HepG2 (cell line): Measurements from ENCODE around the gene RASL10A. TPM values are rescaled to one million over a fixed set of nuclear protein-coding genes. Genes with fewer than 3 reads are reported as not detected.

ENCODE experiments used
- JARID2 ChIP-seq: sonication (generic); formaldehyde crosslinking; IDR thresholded peaks from 2 replicates; pipeline ENCODE4 v1.8.1; 2023; ENCODE audit warnings: missing genetic modification reagents, inconsistent platforms; ENCODE audit not compliant: insufficient replicate concordance
- NFATC3 ChIP-seq: sonication (generic); formaldehyde crosslinking; IDR thresholded peaks from 2 replicates; pipeline ENCODE4 v1.5.1; 2020; ENCODE audit warnings: mild to moderate bottlenecking, missing genetic modification reagents
- NONO ChIP-seq, 2 experiments: fragments of 450-650 bp in 1 of 2; sonication (generic) in 1 of 2; formaldehyde crosslinking in 1 of 2; IDR thresholded peaks in 1 of 2; conservative IDR thresholded peaks in 1 of 2; 2 replicates each; pipeline versions ENCODE4 v1.6.1 to v1.8.0; 2017 to 2022; ENCODE audit warnings: mild to moderate bottlenecking in 1 of 2, missing genetic modification reagents in 1 of 2, moderate library complexity in 1 of 2
- SMARCC2 ChIP-seq: fragments of 450-650 bp; IDR thresholded peaks from 2 replicates; pipeline ENCODE4 v1.6.1; 2017; ENCODE audit warnings: antibody characterized with exemption, mild to moderate bottlenecking
- SUZ12 ChIP-seq: fragments of 150-350 bp; IDR thresholded peaks from 2 replicates; pipeline ENCODE4 v1.6.1; 2014; ENCODE audit warnings: low read depth, low read length
- U2AF2 ChIP-seq: fragments of 200-400 bp; formaldehyde crosslinking; IDR thresholded peaks from 2 replicates; pipeline ENCODE4 v1.6.1; 2017; ENCODE audit warnings: low read depth, mild to moderate bottlenecking, low read length
- ZNF282 ChIP-seq: fragments of 450-650 bp; IDR thresholded peaks from 2 replicates; pipeline ENCODE4 v1.6.1; 2018; ENCODE audit not compliant: partially characterized antibody
- polyA plus RNA-seq, 8 experiments: library from polyadenylated mRNA; depleted of rRNA in 3 of 8; stranded (reverse) in 7 of 8; unstranded in 1 of 8; fragments of >200 nt; fragmentation: Illumina TruSeq in 4 of 8; extraction: Trizol in 4 of 8; gene quantifications; 2 replicates each; pipeline versions ENCODE4 v1.2.1 to v1.2.3, GENCODE V29; 2011 to 2016; ENCODE audit warnings: low read depth in 4 of 8, missing spikeins in 1 of 8, mixed read lengths in 1 of 8; ENCODE audit not compliant: insufficient read depth in 1 of 8
- total RNA-seq, 5 experiments: library from RNA; depleted of rRNA; stranded (reverse); fragments of >200 nt; fragmentation: Illumina TruSeq; extraction: Trizol; gene quantifications; 2 replicates each; pipeline ENCODE4 v1.2.3, GENCODE V29; 2016; ENCODE audit warnings: low read depth in 1 of 5
- TF ChIP-seq, protein P1 (sequence below): sonication (generic); formaldehyde crosslinking; IDR thresholded peaks from 2 replicates; pipeline ENCODE4 v1.4.0; 2020; ENCODE audit warnings: mild to moderate bottlenecking, missing genetic modification reagents
- TF ChIP-seq, protein P2 (sequence below): sonication (generic); formaldehyde crosslinking; IDR thresholded peaks from 2 replicates; pipeline ENCODE4 v1.4.0; 2020; ENCODE audit warnings: missing genetic modification reagents
- TF ChIP-seq, protein P3 (sequence below): IDR thresholded peaks from 2 replicates; pipeline ENCODE4 v1.6.1; 2018; ENCODE audit warnings: missing genetic modification reagents, mild to moderate bottlenecking, missing compliant biosample characterization

RASL10A gene
- total and polyA plus RNA-seq, 2 of the 13 experiments (the other 11 are each of a cell fraction or from before 2014, with no cell fraction given): 0.05 to 0.22 TPM

DNA sequence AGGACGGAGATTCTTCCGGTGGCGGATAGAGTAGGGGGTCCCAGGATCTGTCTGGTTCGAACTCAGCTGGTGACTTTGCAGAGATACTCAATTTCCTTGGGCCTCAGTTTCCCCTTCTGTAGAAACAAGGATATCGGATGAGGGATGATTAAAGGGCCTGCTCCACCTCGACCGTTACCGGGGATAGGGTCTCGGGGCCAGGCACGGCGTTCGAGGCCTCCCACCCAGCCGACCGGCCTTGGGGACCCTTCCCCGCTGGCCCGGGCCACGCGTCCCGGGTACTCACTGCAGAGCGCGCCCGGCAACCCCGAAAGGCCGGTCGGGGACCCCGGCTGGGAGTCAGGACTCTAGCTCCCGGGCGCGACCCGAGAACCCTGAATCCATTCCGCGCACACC, 48.0 kb downstream of the RASL10A start (continued):
- TF ChIP-seq U2AF2 (no peak), SUZ12 (no peak), NONO (IDR thresholded peaks at IDR 0.05) (no peak), NONO (CRISPR knock-in tag; conservative IDR thresholded peaks at IDR 0.05) (no peak), SMARCC2 (no peak), ZNF282 (no peak), JARID2 (peak; percentile 22), NFATC3 (no peak)
- TF ChIP-seq, protein P1, sequence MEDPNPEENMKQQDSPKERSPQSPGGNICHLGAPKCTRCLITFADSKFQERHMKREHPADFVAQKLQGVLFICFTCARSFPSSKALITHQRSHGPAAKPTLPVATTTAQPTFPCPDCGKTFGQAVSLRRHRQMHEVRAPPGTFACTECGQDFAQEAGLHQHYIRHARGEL: 0 out of 2 replicates have a peak, but pooled peaks have one; percentile 26
- TF ChIP-seq, protein P2, sequence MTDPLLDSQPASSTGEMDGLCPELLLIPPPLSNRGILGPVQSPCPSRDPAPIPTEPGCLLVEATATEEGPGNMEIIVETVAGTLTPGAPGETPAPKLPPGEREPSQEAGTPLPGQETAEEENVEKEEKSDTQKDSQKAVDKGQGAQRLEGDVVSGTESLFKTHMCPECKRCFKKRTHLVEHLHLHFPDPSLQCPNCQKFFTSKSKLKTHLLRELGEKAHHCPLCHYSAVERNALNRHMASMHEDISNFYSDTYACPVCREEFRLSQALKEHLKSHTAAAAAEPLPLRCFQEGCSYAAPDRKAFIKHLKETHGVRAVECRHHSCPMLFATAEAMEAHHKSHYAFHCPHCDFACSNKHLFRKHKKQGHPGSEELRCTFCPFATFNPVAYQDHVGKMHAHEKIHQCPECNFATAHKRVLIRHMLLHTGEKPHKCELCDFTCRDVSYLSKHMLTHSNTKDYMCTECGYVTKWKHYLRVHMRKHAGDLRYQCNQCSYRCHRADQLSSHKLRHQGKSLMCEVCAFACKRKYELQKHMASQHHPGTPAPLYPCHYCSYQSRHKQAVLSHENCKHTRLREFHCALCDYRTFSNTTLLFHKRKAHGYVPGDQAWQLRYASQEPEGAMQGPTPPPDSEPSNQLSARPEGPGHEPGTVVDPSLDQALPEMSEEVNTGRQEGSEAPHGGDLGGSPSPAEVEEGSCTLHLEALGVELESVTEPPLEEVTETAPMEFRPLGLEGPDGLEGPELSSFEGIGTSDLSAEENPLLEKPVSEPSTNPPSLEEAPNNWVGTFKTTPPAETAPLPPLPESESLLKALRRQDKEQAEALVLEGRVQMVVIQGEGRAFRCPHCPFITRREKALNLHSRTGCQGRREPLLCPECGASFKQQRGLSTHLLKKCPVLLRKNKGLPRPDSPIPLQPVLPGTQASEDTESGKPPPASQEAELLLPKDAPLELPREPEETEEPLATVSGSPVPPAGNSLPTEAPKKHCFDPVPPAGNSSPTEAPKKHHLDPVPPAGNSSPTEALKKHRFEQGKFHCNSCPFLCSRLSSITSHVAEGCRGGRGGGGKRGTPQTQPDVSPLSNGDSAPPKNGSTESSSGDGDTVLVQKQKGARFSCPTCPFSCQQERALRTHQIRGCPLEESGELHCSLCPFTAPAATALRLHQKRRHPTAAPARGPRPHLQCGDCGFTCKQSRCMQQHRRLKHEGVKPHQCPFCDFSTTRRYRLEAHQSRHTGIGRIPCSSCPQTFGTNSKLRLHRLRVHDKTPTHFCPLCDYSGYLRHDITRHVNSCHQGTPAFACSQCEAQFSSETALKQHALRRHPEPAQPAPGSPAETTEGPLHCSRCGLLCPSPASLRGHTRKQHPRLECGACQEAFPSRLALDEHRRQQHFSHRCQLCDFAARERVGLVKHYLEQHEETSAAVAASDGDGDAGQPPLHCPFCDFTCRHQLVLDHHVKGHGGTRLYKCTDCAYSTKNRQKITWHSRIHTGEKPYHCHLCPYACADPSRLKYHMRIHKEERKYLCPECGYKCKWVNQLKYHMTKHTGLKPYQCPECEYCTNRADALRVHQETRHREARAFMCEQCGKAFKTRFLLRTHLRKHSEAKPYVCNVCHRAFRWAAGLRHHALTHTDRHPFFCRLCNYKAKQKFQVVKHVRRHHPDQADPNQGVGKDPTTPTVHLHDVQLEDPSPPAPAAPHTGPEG (CRISPR knock-in tag): no peak
- TF ChIP-seq, protein P3, sequence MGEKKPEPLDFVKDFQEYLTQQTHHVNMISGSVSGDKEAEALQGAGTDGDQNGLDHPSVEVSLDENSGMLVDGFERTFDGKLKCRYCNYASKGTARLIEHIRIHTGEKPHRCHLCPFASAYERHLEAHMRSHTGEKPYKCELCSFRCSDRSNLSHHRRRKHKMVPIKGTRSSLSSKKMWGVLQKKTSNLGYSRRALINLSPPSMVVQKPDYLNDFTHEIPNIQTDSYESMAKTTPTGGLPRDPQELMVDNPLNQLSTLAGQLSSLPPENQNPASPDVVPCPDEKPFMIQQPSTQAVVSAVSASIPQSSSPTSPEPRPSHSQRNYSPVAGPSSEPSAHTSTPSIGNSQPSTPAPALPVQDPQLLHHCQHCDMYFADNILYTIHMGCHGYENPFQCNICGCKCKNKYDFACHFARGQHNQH (CRISPR knock-in tag): no peak
